SK-N-SH treated with all-trans-retinoic acid at 6 μM for 48 hours (cell line): Measurements from ENCODE around the gene OSR1.
A peak's percentile ranks its signal among the peaks of the same experiment; 100 is the strongest.

Experiments used
- ATAC-seq: fragments of 200-7000 bp; cut with Tn5 transposase; 3 replicates; pipeline ENCODE4 v1.9.1; 2020; ENCODE audit warnings: mild to moderate bottlenecking, moderate library complexity
- ARNTL ChIP-seq: fragments of 450-650 bp; formaldehyde crosslinking; IDR thresholded peaks from 2 replicates; pipeline ENCODE4 v1.5.0; 2020; ENCODE audit warnings: low read depth, mild to moderate bottlenecking, moderate library complexity, borderline replicate concordance
- BACH2 ChIP-seq: fragments of 250-450 bp; sonication (Bioruptor Pico); IDR thresholded peaks from 2 replicates; pipeline ENCODE4 v1.9.0; 2021; ENCODE audit warnings: mild to moderate bottlenecking, borderline replicate concordance
- CREB5 ChIP-seq: fragments of 250-450 bp; sonication (Bioruptor Pico); IDR thresholded peaks from 2 replicates; pipeline ENCODE4 v1.5.1; 2020; ENCODE audit warnings: low read depth, mild to moderate bottlenecking, moderate library complexity
- CSDC2 ChIP-seq: fragments of 250-450 bp; sonication (Bioruptor Pico); IDR thresholded peaks from 2 replicates; pipeline ENCODE4 v1.5.0; 2020; ENCODE audit warnings: mild to moderate bottlenecking, moderate library complexity
- ESRRG ChIP-seq: fragments of 250-450 bp; sonication (Bioruptor Pico); IDR thresholded peaks from 2 replicates; pipeline ENCODE4 v1.6.1; 2021; ENCODE audit warnings: mild to moderate bottlenecking
- ISL1 ChIP-seq: fragments of 250-450 bp; sonication (Bioruptor Pico); IDR thresholded peaks from 2 replicates; pipeline ENCODE4 v2.1.2; 2022; ENCODE audit warnings: mild to moderate bottlenecking, moderate library complexity
- OSR1 ChIP-seq: fragments of 250-450 bp; sonication (Bioruptor Pico); IDR thresholded peaks from 2 replicates; pipeline ENCODE4 v1.8.0; 2022; ENCODE audit warnings: moderate library complexity, mild to moderate bottlenecking, inconsistent platforms
- PATZ1 ChIP-seq: fragments of 250-450 bp; sonication (Bioruptor Pico); IDR thresholded peaks from 2 replicates; pipeline ENCODE4 v1.8.0; 2020; ENCODE audit warnings: mild to moderate bottlenecking, moderate library complexity, borderline replicate concordance
- PPARA ChIP-seq: fragments of 250-450 bp; sonication (Bioruptor Pico); IDR thresholded peaks from 2 replicates; pipeline ENCODE4 v1.5.0; 2020; ENCODE audit warnings: mild to moderate bottlenecking, borderline replicate concordance
- RARB ChIP-seq: fragments of 250-450 bp; sonication (Bioruptor Pico); IDR thresholded peaks from 2 replicates; pipeline ENCODE4 v1.8.0; 2021; ENCODE audit warnings: mild to moderate bottlenecking, moderate library complexity
- SNAI2 ChIP-seq: fragments of 250-450 bp; sonication (Bioruptor Pico); IDR thresholded peaks from 2 replicates; pipeline ENCODE4 v1.5.0; 2020; ENCODE audit warnings: mild to moderate bottlenecking, moderate library complexity
- TCF4 ChIP-seq: fragments of 250-450 bp; sonication (Bioruptor Pico); IDR thresholded peaks from 2 replicates; pipeline ENCODE4 v1.8.0; 2021; ENCODE audit warnings: mild to moderate bottlenecking, moderate library complexity, borderline replicate concordance
- TOX ChIP-seq: fragments of 250-450 bp; sonication (Bioruptor Pico); IDR thresholded peaks from 2 replicates; pipeline ENCODE4 v1.8.0; 2021; ENCODE audit warnings: mild to moderate bottlenecking, moderate library complexity, borderline replicate concordance
- TSHZ2 ChIP-seq: fragments of 250-450 bp; sonication (Bioruptor Pico); IDR thresholded peaks from 2 replicates; pipeline ENCODE4 v1.5.0; 2020; ENCODE audit warnings: mild to moderate bottlenecking, moderate library complexity
- ZC3H10 ChIP-seq: fragments of 250-450 bp; sonication (Bioruptor Pico); IDR thresholded peaks from 2 replicates; pipeline ENCODE4 v1.5.1; 2021; ENCODE audit warnings: mild to moderate bottlenecking, moderate library complexity
- ZFP3 ChIP-seq: fragments of 250-450 bp; sonication (Bioruptor Pico); IDR thresholded peaks from 2 replicates; pipeline ENCODE4 v1.5.0; 2020; ENCODE audit warnings: mild to moderate bottlenecking, moderate library complexity
- ZFP30 ChIP-seq: fragments of 450-650 bp; formaldehyde crosslinking; IDR thresholded peaks from 2 replicates; pipeline ENCODE4 v1.5.0; 2022; ENCODE audit warnings: mild to moderate bottlenecking, moderate library complexity
- ZNF565 ChIP-seq: fragments of 450-650 bp; formaldehyde crosslinking; conservative IDR thresholded peaks from 2 replicates; pipeline ENCODE4 v1.5.0; 2020; ENCODE audit warnings: low read depth, mild to moderate bottlenecking, moderate library complexity
- ZNF70 ChIP-seq: fragments of 450-650 bp; formaldehyde crosslinking; IDR thresholded peaks from 2 replicates; pipeline ENCODE4 v1.5.0; 2020; ENCODE audit warnings: mild to moderate bottlenecking, moderate library complexity
- ZNF8 ChIP-seq: fragments of 450-650 bp; formaldehyde crosslinking; IDR thresholded peaks from 2 replicates; pipeline ENCODE4 v1.5.0; 2020; ENCODE audit warnings: mild to moderate bottlenecking, moderate library complexity
- TF ChIP-seq, protein P1 (sequence below): fragments of 250-450 bp; sonication (Bioruptor Pico); IDR thresholded peaks from 2 replicates; pipeline ENCODE4 v1.5.1; 2021; ENCODE audit warnings: mild to moderate bottlenecking, moderate library complexity

OSR1 gene

GRCh38 chr2:19358242-19359020 is at the start of gene OSR1:
OSR1 (minus strand) TSS chr2:19358623; CDS start chr2:19353805, 4,818 bp downstream.
- TF ChIP-seq TCF4 (CRISPR knock-in tag) (no peak), CREB5 (CRISPR knock-in tag) (no peak), PPARA (CRISPR knock-in tag) (no peak), ISL1 (CRISPR knock-in tag) (no peak), TSHZ2 (CRISPR knock-in tag) (no peak), CSDC2 (CRISPR knock-in tag) (no peak), TOX (CRISPR knock-in tag) (no peak), BACH2 (CRISPR knock-in tag) (no peak), ZNF565 (CRISPR knock-in tag) (no peak), SNAI2 (CRISPR knock-in tag) (no peak), ZFP3 (CRISPR knock-in tag) (no peak), ZNF8 (CRISPR knock-in tag) (no peak), OSR1 (CRISPR knock-in tag) (no peak), ESRRG (CRISPR knock-in tag) (no peak), RARB (CRISPR knock-in tag) (no peak), ZFP30 (CRISPR knock-in tag) (no peak), ARNTL (CRISPR knock-in tag) (no peak), ZNF70 (CRISPR knock-in tag) (no peak)
- TF ChIP-seq, protein P1, sequence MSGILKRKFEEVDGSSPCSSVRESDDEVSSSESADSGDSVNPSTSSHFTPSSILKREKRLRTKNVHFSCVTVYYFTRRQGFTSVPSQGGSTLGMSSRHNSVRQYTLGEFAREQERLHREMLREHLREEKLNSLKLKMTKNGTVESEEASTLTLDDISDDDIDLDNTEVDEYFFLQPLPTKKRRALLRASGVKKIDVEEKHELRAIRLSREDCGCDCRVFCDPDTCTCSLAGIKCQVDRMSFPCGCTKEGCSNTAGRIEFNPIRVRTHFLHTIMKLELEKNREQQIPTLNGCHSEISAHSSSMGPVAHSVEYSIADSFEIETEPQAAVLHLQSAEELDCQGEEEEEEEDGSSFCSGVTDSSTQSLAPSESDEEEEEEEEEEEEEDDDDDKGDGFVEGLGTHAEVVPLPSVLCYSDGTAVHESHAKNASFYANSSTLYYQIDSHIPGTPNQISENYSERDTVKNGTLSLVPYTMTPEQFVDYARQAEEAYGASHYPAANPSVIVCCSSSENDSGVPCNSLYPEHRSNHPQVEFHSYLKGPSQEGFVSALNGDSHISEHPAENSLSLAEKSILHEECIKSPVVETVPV (CRISPR knock-in tag): no peak
- ATAC-seq: peak; percentile 61

DNA sequence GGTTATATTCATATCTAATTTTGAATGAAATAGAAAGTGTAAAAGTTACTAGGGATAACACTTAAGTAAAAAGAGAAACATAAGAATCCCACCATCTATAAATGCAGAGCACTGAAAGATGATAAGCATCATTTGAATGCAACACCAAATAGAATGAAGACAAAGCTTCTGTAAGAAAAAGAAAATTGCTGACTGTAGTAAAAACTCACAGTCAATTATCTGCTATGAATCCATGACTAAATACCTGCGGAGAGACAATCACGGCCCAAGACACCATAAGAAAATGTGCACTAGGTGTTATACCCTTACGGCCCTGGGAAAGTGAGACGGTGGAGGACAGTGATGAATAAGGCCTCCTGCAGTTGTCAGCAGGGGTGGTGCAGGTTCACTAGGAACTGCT is 45.4 kb upstream of the OSR1 start:
- no peak for ATAC-seq
- TF ChIP-seq ZNF70 (CRISPR knock-in tag) (no peak), ESRRG (CRISPR knock-in tag) (no peak), ZC3H10 (CRISPR knock-in tag) (no peak), TOX (CRISPR knock-in tag) (no peak), ZFP30 (CRISPR knock-in tag) (no peak), PATZ1 (CRISPR knock-in tag) (no peak), ZNF8 (CRISPR knock-in tag) (no peak)
- TF ChIP-seq, protein P1 (CRISPR knock-in tag): no peak

- ATAC-seq: no peak
- no peak for TF ChIP-seq ESRRG (CRISPR knock-in tag)
- no peak for TF ChIP-seq PPARA (CRISPR knock-in tag)
- no peak for TF ChIP-seq ZFP3 (CRISPR knock-in tag)
- TF ChIP-seq TCF4 (CRISPR knock-in tag): no peak
- no peak for TF ChIP-seq TSHZ2 (CRISPR knock-in tag)
- no peak for TF ChIP-seq SNAI2 (CRISPR knock-in tag)
- TF ChIP-seq, protein P1 (CRISPR knock-in tag): no peak
- no peak for TF ChIP-seq ZNF565 (CRISPR knock-in tag)
- no peak for TF ChIP-seq ZC3H10 (CRISPR knock-in tag)
- TF ChIP-seq CSDC2 (CRISPR knock-in tag): no peak
- TF ChIP-seq ZFP30 (CRISPR knock-in tag): no peak
Measured at GRCh38 chr2:19392191-19392590, 33.8 kb upstream of the OSR1 start.
